ENCODE results near the gene DPH2. TPM values are rescaled to one million over a fixed set of nuclear protein-coding genes. Genes with fewer than 3 reads are reported as not detected.

Gene DPH2
- total and polyA plus RNA-seq, 2 of the 8 experiments (the other 6 are each of a cell fraction or from before 2014, with no cell fraction given), result 64.9 to 92.1 TPM

DNA sequence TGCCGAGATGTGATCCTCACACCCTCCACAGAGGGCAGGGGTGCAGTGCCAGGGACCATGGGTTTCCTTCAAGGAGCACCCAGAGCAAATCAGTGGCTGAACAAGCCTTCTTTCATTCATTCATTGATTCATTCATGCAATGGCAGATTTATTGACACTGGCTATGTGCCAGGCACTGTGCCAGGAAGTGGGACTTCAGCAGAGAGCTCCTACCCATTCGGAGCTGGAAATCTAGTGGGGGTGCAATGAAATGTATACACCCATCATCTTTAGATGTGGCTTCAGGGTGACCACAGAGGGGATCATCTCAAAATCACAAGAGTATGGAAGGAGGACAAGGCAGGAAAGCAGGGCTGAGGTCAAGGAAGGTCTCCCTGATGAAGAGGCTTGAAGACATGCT lies 42.6 kb downstream of the DPH2 start (continued):
- TF ChIP-seq CTBP2 (IDR thresholded peaks at IDR 0.05; ENCODE audit: borderline replicate concordance, insufficient read depth, insufficient read length, low read length) (no peak), MAFK (IDR thresholded peaks at IDR 0.05; ENCODE audit: low read depth, low read length) (no peak), EP300 (IDR thresholded peaks at IDR 0.05; ENCODE audit: borderline replicate concordance in 1 of 2, low read depth in 2 of 2, low read length in 2 of 2) (no peak), BRCA1 (IDR thresholded peaks at IDR 0.05; ENCODE audit: low read depth, low read length) (no peak), EGR1 (IDR thresholded peaks at IDR 0.05; ENCODE audit: borderline replicate concordance, low read depth, low read length) (no peak), CEBPB (IDR thresholded peaks at IDR 0.05; ENCODE audit: low read depth, low read length) (no peak)

Measured in H1 (cell line).